ENCODE measurements around the gene EPSTI1. TPM values are rescaled to one million over a fixed set of nuclear protein-coding genes. Genes with fewer than 3 reads are reported as not detected.

Gene EPSTI1
- total RNA-seq, 2 experiments from 2014 or later, result 8.4 to 9.7 TPM

GRCh38 chr13:42965281-42965680 lies 26.8 kb downstream of the EPSTI1 start:
- Mint-ChIP-seq H3K4me1 (ENCODE audit: low read depth) (peaks cover 5% of the 10 kb centered on the region), H3K27ac (no peak overlapping the region), H3K9me3 (no peaks in the 10 kb centered on the region), H3K4me3 (no peak overlapping the region), H3K36me3 (ENCODE audit: low read depth) (peaks cover 14% of the 10 kb centered on the region), H3K27me3 (no peaks in the 10 kb centered on the region)
- ATAC-seq (no peak), DNase-seq (no peak)
- ChIA-PET CTCF (no interaction called here), POLR2A (no interaction called here)
- intact Hi-C loops (cut with micrococcal nuclease), result loop anchor here (10.0 kb wide), 1 partner anchor 830 kb away; no protein-coding TSS in a partner anchor
- TF ChIP-seq CTCF (IDR thresholded peaks at IDR 0.05), result no peak

- peaks cover 3% of the 10 kb centered on the region for H3K4me1 Mint-ChIP-seq (ENCODE audit: low read depth)
- H3K4me3 Mint-ChIP-seq, result no peak overlapping the region
- no peak for TF ChIP-seq CTCF (IDR thresholded peaks at IDR 0.05)
- no peak for ATAC-seq
- CTCF ChIA-PET, result no interaction called here
- intact Hi-C loops (cut with micrococcal nuclease), result loop anchor here (10.0 kb wide), 1 partner anchor 830 kb away; no protein-coding TSS in a partner anchor
- no peaks in the 10 kb centered on the region for H3K9me3 Mint-ChIP-seq
- no peak overlapping the region for H3K27ac Mint-ChIP-seq
- DNase-seq, result no peak
- POLR2A ChIA-PET, result no interaction called here
- H3K27me3 Mint-ChIP-seq, result no peaks in the 10 kb centered on the region
- H3K36me3 Mint-ChIP-seq (ENCODE audit: low read depth), result peaks cover 14% of the 10 kb centered on the region
Measured at GRCh38 chr13:42964761-42965161, 27.3 kb downstream of the EPSTI1 start.

GRCh38 chr13:42959615-42960014 lies 32.4 kb downstream of the EPSTI1 start:
- no peak for TF ChIP-seq CTCF (IDR thresholded peaks at IDR 0.05)
- Mint-ChIP-seq H3K36me3 (ENCODE audit: low read depth) (peaks cover 18% of the 10 kb centered on the region), H3K4me3 (no peak overlapping the region), H3K4me1 (ENCODE audit: low read depth) (no peaks in the 10 kb centered on the region), H3K27ac (no peak overlapping the region), H3K27me3 (no peaks in the 10 kb centered on the region), H3K9me3 (no peaks in the 10 kb centered on the region)
- CTCF ChIA-PET, result interaction anchor here (5.0 kb wide), 1 partner anchor 10 kb away, joined by 26 read pairs; no protein-coding TSS in a partner anchor
- ATAC-seq (no peak), DNase-seq (no peak)
- intact Hi-C loops (cut with micrococcal nuclease), result loop anchor here (10.0 kb wide), 1 partner anchor 835 kb away; no protein-coding TSS in a partner anchor
- POLR2A ChIA-PET, result no interaction called here

- Mint-ChIP-seq H3K27ac (no peak overlapping the region), H3K9me3 (no peaks in the 10 kb centered on the region), H3K36me3 (ENCODE audit: low read depth) (peaks cover 20% of the 10 kb centered on the region), H3K27me3 (no peaks in the 10 kb centered on the region), H3K4me1 (ENCODE audit: low read depth) (no peaks in the 10 kb centered on the region), H3K4me3 (no peak overlapping the region)
- CTCF ChIA-PET, result interaction anchor here (5.0 kb wide), 1 partner anchor 12 kb away, joined by 26 read pairs; no protein-coding TSS in a partner anchor
- ATAC-seq, result no peak
- no peak for TF ChIP-seq CTCF (IDR thresholded peaks at IDR 0.05)
- intact Hi-C loops (cut with micrococcal nuclease), result no loop called here
- no peak for DNase-seq
- POLR2A ChIA-PET, result interaction anchor here (0.6 kb wide), 1 partner anchor 919 kb away, joined by 4 read pairs; no protein-coding TSS in a partner anchor
Measured at GRCh38 chr13:42957881-42958280, 34.2 kb downstream of the EPSTI1 start.

GRCh38 chr13:42950181-42950580 lies 41.9 kb downstream of the EPSTI1 start:
- peaks cover 31% of the 10 kb centered on the region for H3K36me3 Mint-ChIP-seq (ENCODE audit: low read depth)
- H3K9me3 Mint-ChIP-seq, result no peaks in the 10 kb centered on the region
- no peak overlapping the region for H3K4me3 Mint-ChIP-seq
- DNase-seq (no peak), ATAC-seq (no peak)
- no peaks in the 10 kb centered on the region for H3K4me1 Mint-ChIP-seq (ENCODE audit: low read depth)
- ChIA-PET CTCF (no interaction called here), POLR2A (no interaction called here)
- H3K27me3 Mint-ChIP-seq, result no peaks in the 10 kb centered on the region
- intact Hi-C loops (cut with micrococcal nuclease), result no loop called here
- no peak overlapping the region for H3K27ac Mint-ChIP-seq
- no peak for TF ChIP-seq CTCF (IDR thresholded peaks at IDR 0.05)
